GM19239 (cell line): ENCODE results near the gene MARF1.
"Not testable (repeated sequence)": the region's sequence is repeated elsewhere in the genome, so short reads cannot be mapped to it uniquely, and the experiment has no call there.

Source experiments
- DNase-seq: peaks from one replicate; pipeline ENCODE4 v3.0.0; 2011; ENCODE audit warnings: low spot score; ENCODE audit not compliant: insufficient read length
- FAIRE-seq: peaks from 2 replicates; lab custom pipeline; 2011; peaks lifted over from hg19 to GRCh38; lab: Jason Lieb, UNC

Gene MARF1

DNA sequence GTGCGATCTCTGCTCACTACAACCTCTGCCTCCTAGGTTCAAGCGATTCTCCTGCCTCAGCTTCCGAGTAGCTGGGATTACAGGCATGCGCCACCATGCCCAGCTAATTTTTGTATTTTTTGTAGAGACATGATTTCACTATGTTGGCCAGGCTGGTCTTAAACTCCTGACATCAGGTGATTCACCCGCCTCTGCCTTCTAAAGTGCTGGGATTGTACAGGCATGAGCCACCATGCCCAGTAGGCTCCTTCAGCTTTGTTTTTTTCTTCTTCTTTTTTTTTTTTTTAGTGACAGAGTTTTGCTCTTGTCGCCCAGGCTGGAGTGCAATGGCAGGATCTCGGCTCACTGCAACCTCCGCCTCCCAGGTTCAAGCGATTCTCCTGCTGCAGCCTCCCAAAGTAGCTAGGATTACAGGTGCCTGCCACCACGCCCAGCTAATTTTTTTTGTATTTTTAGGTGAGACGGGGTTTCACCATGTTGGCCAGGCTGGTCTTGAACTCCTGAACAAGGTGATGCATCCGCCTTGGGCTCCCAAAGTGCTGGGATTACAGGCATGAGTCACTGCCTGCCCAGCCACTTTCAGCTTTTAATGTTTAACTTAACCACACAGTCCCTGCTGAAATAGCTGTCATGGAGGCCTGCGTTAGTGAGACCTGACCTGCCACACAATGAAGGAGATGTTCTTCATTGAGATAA lies 95.7 kb downstream of the MARF1 start:
- FAIRE-seq, DNase-seq: not testable (repeated sequence)

DNA sequence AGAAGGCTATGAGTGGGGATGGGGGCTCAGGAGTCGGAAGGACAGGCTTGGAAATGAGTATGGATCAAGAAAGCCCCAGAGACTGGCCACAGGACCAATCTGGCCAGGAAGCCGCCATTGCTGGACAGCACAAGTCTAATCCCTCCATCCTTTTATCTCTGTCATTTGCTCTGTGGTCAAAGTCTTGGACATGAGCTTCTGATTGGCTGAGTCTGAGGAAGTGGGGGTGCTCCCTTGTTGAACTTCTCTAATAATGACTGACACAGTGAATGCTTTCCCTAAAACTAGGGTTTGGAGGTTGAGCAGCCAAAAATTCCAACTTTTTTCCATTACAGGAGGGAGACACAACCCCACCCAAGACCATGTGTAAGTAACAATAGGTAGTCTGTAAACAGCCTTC lies 97.4 kb downstream of the MARF1 start:
- FAIRE-seq (no peak), DNase-seq (no peak)

DNA sequence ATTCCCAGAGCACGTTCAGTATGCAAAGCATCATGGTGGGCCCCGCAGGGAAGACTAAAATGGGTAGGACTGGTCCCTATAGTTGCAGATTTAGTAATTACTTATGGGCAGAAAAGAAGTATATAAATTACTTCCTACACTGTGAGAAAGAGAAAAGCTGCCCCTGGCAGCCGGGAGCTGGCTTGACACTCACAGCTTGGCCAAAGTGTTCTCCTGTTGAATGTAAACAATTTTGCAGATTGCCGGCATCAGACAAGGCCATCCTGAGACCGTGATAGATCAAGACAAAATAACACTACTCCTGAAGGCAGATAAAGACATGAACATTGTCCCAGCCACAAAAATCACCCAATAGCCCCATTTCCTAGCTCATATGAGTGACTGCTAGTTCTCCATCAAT lies 98.5 kb downstream of the MARF1 start:
- FAIRE-seq: no peak
- DNase-seq: no peak
